Right kidney (tissue), 1 donor: ENCODE measurements around the gene CNN2.

ENCODE experiments used
- DNase-seq: peaks from one replicate; pipeline ENCODE4 v3.0.0-alpha.2; 2016

Gene CNN2

GRCh38 chr19:1081301-1082164 lies 55.1 kb downstream of the CNN2 start:
- no peak for DNase-seq

- DNase-seq, result peak; percentile 64
Observed at GRCh38 chr19:1082165-1082927, 55.9 kb downstream of the CNN2 start.

- DNase-seq, result peak; percentile 49
Observed at GRCh38 chr19:1082928-1083816, 56.8 kb downstream of the CNN2 start.

- DNase-seq, result no peak
Observed at GRCh38 chr19:1084024-1084868, 57.8 kb downstream of the CNN2 start.

GRCh38 chr19:1085053-1085658 lies 58.7 kb downstream of the CNN2 start:
- no peak for DNase-seq

- no peak for DNase-seq
Observed at GRCh38 chr19:1085676-1086442, 59.5 kb downstream of the CNN2 start.

GRCh38 chr19:1086613-1087012 lies 60.2 kb downstream of the CNN2 start:
- no peak for DNase-seq

GRCh38 chr19:1087813-1088415 lies 61.5 kb downstream of the CNN2 start:
- no peak for DNase-seq

GRCh38 chr19:1088416-1089010 lies 62.1 kb downstream of the CNN2 start:
- no peak for DNase-seq
